Neural cell (in vitro differentiated cells): ENCODE results near the gene SH3TC2.

Source experiments
- EP300 ChIP-seq: fragments of 450-650 bp; conservative IDR thresholded peaks from 2 replicates; pipeline ENCODE4 v1.6.1; 2014; ENCODE audit warnings: antibody characterized with exemption, mild to moderate bottlenecking, moderate library complexity; ENCODE audit not compliant: poor library complexity, severe bottlenecking
- EZH2 ChIP-seq: fragments of 200-600, 300-800 bp; shearing (Covaris generic), sonication (generic); IDR thresholded peaks from 2 replicates; pipeline ENCODE4 v1.6.1; 2014; ENCODE audit warnings: antibody characterized with exemption, low read length, borderline replicate concordance, mild to moderate bottlenecking; ENCODE audit not compliant: insufficient read depth, poor library complexity, severe bottlenecking
- POLR2AphosphoS5 ChIP-seq: IDR thresholded peaks from 2 replicates; pipeline ENCODE4 v1.6.1; 2012
- SMC3 ChIP-seq: fragments of 450-650 bp; conservative IDR thresholded peaks from 2 replicates; pipeline ENCODE4 v1.6.1; 2014; ENCODE audit warnings: antibody characterized with exemption, mild to moderate bottlenecking, moderate library complexity; ENCODE audit not compliant: poor library complexity
- TAF1 ChIP-seq: IDR thresholded peaks from 2 replicates; pipeline ENCODE4 v1.6.1; 2012; ENCODE audit warnings: low read depth
- TF ChIP-seq, protein P1 (sequence below): fragments of 450-650 bp; IDR thresholded peaks from 2 replicates; pipeline ENCODE4 v1.5.1; 2014; ENCODE audit warnings: antibody characterized with exemption, mild to moderate bottlenecking, moderate library complexity; ENCODE audit not compliant: poor library complexity, severe bottlenecking

- TF ChIP-seq, protein P1, sequence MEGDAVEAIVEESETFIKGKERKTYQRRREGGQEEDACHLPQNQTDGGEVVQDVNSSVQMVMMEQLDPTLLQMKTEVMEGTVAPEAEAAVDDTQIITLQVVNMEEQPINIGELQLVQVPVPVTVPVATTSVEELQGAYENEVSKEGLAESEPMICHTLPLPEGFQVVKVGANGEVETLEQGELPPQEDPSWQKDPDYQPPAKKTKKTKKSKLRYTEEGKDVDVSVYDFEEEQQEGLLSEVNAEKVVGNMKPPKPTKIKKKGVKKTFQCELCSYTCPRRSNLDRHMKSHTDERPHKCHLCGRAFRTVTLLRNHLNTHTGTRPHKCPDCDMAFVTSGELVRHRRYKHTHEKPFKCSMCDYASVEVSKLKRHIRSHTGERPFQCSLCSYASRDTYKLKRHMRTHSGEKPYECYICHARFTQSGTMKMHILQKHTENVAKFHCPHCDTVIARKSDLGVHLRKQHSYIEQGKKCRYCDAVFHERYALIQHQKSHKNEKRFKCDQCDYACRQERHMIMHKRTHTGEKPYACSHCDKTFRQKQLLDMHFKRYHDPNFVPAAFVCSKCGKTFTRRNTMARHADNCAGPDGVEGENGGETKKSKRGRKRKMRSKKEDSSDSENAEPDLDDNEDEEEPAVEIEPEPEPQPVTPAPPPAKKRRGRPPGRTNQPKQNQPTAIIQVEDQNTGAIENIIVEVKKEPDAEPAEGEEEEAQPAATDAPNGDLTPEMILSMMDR: no peak
- TF ChIP-seq EZH2 (no peak), POLR2AphosphoS5 (no peak), TAF1 (no peak), EP300 (no peak), SMC3 (no peak)
Observed at GRCh38 chr5:149040421-149040820, 22.4 kb downstream of the SH3TC2 start.
